DOHH2 (cell line): ENCODE results near the gene ZNF8.

Experiments used
- CTCF ChIP-seq: fragments of 200-600 bp; sonication (generic); IDR thresholded peaks from one replicate; pipeline ENCODE4 v1.5.1; 2014; ENCODE audit warnings: antibody characterized with exemption, mild to moderate bottlenecking, low read depth, low read length; ENCODE audit not compliant: poor library complexity, severe bottlenecking
- EZH2phosphoT487 ChIP-seq: fragments of 200-600 bp; sonication (generic); IDR thresholded peaks from 2 replicates; pipeline ENCODE4 v1.6.1; 2017; ENCODE audit warnings: borderline replicate concordance, mild to moderate bottlenecking, antibody characterized with exemption, low read length, moderate library complexity, mixed read lengths

- TF ChIP-seq CTCF (no peak), EZH2phosphoT487 (no peak)
These were observed 39.5 kb downstream of the ZNF8 start for GRCh38 chr19:58318297-58318696.
